ENCODE data around the gene MST1R. TPM values are rescaled to one million over a fixed set of nuclear protein-coding genes. Genes with fewer than 3 reads are reported as not detected.

The MST1R gene
- total RNA-seq, 2 experiments from 2014 or later: 0.38 to 0.82 TPM

DNA sequence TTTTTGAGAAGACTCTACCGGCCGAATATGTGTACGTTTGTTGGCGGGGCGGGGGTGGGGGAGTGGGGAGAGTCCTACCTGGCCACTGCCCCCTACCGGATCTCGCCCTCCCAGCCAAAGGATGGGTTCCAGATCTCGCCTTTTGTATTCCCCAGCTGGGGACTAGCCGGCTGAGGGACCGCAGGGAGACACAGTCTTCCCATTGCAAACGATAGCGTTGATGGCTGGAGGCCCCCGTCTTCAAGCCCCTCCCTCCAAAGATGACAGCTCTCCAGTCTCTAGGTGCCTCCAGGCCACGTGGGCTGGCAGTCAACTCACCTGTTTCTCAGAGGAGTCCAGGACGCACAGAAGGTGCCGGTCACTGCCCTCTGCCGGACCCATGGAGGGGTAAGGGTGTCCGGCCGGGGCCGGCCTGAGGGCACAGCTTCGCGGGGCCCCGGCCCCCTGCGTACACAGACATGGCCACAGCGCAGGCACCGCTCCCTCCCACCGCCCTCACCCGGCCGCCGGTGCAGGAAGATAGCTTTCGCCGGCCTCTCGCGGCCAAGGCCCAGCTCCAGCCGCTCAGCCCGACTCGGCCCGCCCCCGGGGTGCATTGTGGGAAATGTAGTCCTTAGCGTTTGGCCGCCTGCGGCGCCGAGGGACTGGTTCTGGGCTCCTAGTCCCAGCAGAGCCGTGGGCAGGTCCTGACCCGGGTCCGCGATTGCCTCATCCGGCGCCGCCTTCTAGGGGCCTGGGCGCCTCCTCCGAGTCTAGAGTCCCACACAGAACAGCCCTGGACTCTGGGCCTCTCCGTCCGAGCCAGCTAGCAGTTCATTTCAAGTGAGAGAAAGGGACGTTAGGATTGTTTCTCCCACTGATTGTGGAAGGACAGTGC is 25.9 kb upstream of the MST1R start, which contains the start of gene MON1A:
Gene MON1A, minus strand, starts transcription at position 521 of the 877 bp plus-strand sequence. CDS start 16,465 bp downstream, outside the sequence.
- peak within 1 kb of the TSS; percentile 89 for H3K4me2 ChIP-seq (ENCODE audit: low read length)
- H2AFZ ChIP-seq (ENCODE audit: low read length): peak within 1 kb of the TSS; percentile 96
- POLR2A ChIA-PET: interaction anchor here (0.6 to 3.6 kb wide), 6 partner anchors 10 to 1971 kb away, joined by 3 to 32 read pairs (median 4); partner anchors contain the start of gene RBM6

DNA sequence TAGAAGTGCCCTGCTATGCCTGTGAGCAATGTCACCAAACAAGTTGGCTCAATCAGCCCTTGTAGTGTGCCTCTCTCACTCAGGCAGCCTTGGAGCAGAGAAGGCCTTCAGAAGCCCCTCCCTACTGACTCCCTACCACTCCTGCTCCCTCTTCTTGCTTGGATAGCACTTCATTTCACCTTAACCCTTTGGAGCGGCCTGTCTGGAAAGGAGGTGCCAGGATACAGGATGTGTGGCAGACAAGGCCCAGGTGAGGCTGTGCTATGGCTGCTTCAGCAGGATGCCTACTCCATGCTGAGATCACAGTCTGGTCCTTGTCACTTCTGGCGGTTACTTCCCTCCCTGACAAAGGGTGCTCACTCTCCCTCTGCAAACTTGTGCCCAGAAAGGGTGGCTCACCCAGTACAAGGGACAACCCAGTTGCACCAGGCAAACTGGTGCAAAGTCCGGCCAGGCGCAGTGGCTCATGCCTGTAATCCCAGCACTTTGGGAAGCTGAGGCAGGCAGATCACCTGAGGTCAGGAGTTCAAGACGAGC is 24.9 kb upstream of the MST1R start:
- H3K36me3 ChIP-seq (ENCODE audit: insufficient read depth, low read length): 0 out of 2 replicates have a peak, but pooled peaks cover 5% of the 10 kb centered on the region
- intact Hi-C loops (cut with micrococcal nuclease; ENCODE audit: unreplicated experiment): no loop called here
- no peaks in the 10 kb centered on the region for H3K79me2 ChIP-seq (ENCODE audit: insufficient read depth, low read depth, low read length)
- H3K9me2 ChIP-seq (ENCODE audit: insufficient read depth, low read length): no peaks in the 10 kb centered on the region
- H3K27ac ChIP-seq (ENCODE audit: low read depth, low read length, poor library complexity, severe bottlenecking): no peak overlapping the region
- ChIA-PET CTCF (ENCODE audit: unreplicated experiment) (interaction anchor here (0.5 kb wide), 1 partner anchor 140 kb away, joined by 3 read pairs; no protein-coding TSS in a partner anchor), POLR2A (interaction anchor here (0.6 to 3.6 kb wide), 4 partner anchors 9 to 1572 kb away, joined by 3 to 32 read pairs (median 6); partner anchors contain the start of gene RBM6)
- peaks cover 32% of the 10 kb centered on the region for H3K4me1 ChIP-seq (ENCODE audit: insufficient read depth, low read length, poor library complexity, severe bottlenecking)
- no TSS peak for BruUV-seq (replicated peaks)
- peak overlapping the region; percentile 76 for H3K4me3 ChIP-seq (ENCODE audit: low read depth, low read length, poor library complexity, severe bottlenecking)
- TF ChIP-seq, protein P1, sequence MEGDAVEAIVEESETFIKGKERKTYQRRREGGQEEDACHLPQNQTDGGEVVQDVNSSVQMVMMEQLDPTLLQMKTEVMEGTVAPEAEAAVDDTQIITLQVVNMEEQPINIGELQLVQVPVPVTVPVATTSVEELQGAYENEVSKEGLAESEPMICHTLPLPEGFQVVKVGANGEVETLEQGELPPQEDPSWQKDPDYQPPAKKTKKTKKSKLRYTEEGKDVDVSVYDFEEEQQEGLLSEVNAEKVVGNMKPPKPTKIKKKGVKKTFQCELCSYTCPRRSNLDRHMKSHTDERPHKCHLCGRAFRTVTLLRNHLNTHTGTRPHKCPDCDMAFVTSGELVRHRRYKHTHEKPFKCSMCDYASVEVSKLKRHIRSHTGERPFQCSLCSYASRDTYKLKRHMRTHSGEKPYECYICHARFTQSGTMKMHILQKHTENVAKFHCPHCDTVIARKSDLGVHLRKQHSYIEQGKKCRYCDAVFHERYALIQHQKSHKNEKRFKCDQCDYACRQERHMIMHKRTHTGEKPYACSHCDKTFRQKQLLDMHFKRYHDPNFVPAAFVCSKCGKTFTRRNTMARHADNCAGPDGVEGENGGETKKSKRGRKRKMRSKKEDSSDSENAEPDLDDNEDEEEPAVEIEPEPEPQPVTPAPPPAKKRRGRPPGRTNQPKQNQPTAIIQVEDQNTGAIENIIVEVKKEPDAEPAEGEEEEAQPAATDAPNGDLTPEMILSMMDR (conservative IDR thresholded peaks at IDR 0.05; ENCODE audit: low read length): no peak
- no peak for TF ChIP-seq EZH2phosphoT487 (IDR thresholded peaks at IDR 0.05; ENCODE audit: borderline replicate concordance, low read depth, low read length)
- H3K4me2 ChIP-seq (ENCODE audit: low read length): peak overlapping the region; percentile 89
- no peaks in the 10 kb centered on the region for H4K20me1 ChIP-seq (ENCODE audit: insufficient read depth, low read length)
- no peak overlapping the region; the same call in 1 of the 2 replicates for H2AFZ ChIP-seq (ENCODE audit: low read length)
- H3K9me3 ChIP-seq (ENCODE audit: low read length): no peaks in the 10 kb centered on the region
- DNase-seq (ENCODE audit: low spot score): no peak

More for the DNA sequence above, 25.9 kb upstream of the MST1R start, which contains the start of gene MON1A:
- CTCF ChIA-PET (ENCODE audit: unreplicated experiment): interaction anchor here (0.6 to 1.4 kb wide), 3 partner anchors 11 to 635 kb away, joined by 5 to 6 read pairs (median 5); partner anchors contain the start of gene RBM6
- Histone ChIP-seq H3K27ac (ENCODE audit: low read depth, low read length, poor library complexity, severe bottlenecking) (peak within 1 kb of the TSS; percentile 51), H3K4me1 (ENCODE audit: insufficient read depth, low read length, poor library complexity, severe bottlenecking) (peaks cover 32% of the 10 kb centered on the region), H3K79me2 (ENCODE audit: insufficient read depth, low read depth, low read length) (no peaks in the 10 kb centered on the region), H3K36me3 (ENCODE audit: insufficient read depth, low read length) (no peaks in the 10 kb centered on the region), H4K20me1 (ENCODE audit: insufficient read depth, low read length) (no peaks in the 10 kb centered on the region), H3K9me3 (ENCODE audit: low read length) (no peaks in the 10 kb centered on the region), H3K4me3 (ENCODE audit: low read depth, low read length, poor library complexity, severe bottlenecking) (peak within 1 kb of the TSS; percentile 76), H3K9me2 (ENCODE audit: insufficient read depth, low read length) (no peaks in the 10 kb centered on the region)
- BruUV-seq (replicated peaks): no TSS peak
- intact Hi-C loops (cut with micrococcal nuclease; ENCODE audit: unreplicated experiment): no loop called here
- peak; percentile 87 for DNase-seq (ENCODE audit: low spot score)
- TF ChIP-seq, protein P1 (conservative IDR thresholded peaks at IDR 0.05; ENCODE audit: low read length): peak; percentile 50
- TF ChIP-seq EZH2phosphoT487 (IDR thresholded peaks at IDR 0.05; ENCODE audit: borderline replicate concordance, low read depth, low read length): no peak
